Measurements from ENCODE around the gene VASH2.

The VASH2 gene

GRCh38 chr1:212944229-212944901 lies 6.0 kb upstream of the VASH2 start:
- Histone ChIP-seq H3K9me3 (no peaks in the 10 kb centered on the region), H3K4me3 (ENCODE audit: low read depth in 1 of 2, low read length in 1 of 2) (no peak overlapping the region), H3K36me3 (no peaks in the 10 kb centered on the region), H3K27ac (no peak overlapping the region), H3K27me3 (peaks cover 34% of the 10 kb centered on the region), H3K4me1 (ENCODE audit: control insufficient read depth in 1 of 2, insufficient read depth in 1 of 2, low read depth in 1 of 2, low read length in 1 of 2) (no peaks in the 10 kb centered on the region)
- TF ChIP-seq CTCF (IDR thresholded peaks at IDR 0.05): no peak

- H3K9me3 ChIP-seq: no peaks in the 10 kb centered on the region
- H3K4me3 ChIP-seq (ENCODE audit: low read depth in 1 of 2, low read length in 1 of 2): no peak overlapping the region
- no peak overlapping the region for H3K27ac ChIP-seq
- H3K36me3 ChIP-seq: no peaks in the 10 kb centered on the region
- TF ChIP-seq CTCF (IDR thresholded peaks at IDR 0.05): no peak
- H3K27me3 ChIP-seq: peaks cover 40% of the 10 kb centered on the region
- H3K4me1 ChIP-seq (ENCODE audit: control insufficient read depth in 1 of 2, insufficient read depth in 1 of 2, low read depth in 1 of 2, low read length in 1 of 2): peaks cover 1% of the 10 kb centered on the region in 2 experiments
Observed at GRCh38 chr1:212945056-212945455, 5.3 kb upstream of the VASH2 start.

- no peaks in the 10 kb centered on the region for H3K36me3 ChIP-seq
- no peak for TF ChIP-seq CTCF (IDR thresholded peaks at IDR 0.05)
- H3K4me1 ChIP-seq (ENCODE audit: control insufficient read depth in 1 of 2, insufficient read depth in 1 of 2, low read depth in 1 of 2, low read length in 1 of 2): peaks cover 5 to 7% of the 10 kb centered on the region in 2 experiments
- H3K27ac ChIP-seq: no peak overlapping the region
- peaks cover 46% of the 10 kb centered on the region for H3K27me3 ChIP-seq
- H3K9me3 ChIP-seq: no peaks in the 10 kb centered on the region
- no peak overlapping the region for H3K4me3 ChIP-seq (ENCODE audit: low read depth in 1 of 2, low read length in 1 of 2)
Observed at GRCh38 chr1:212945463-212946160, 4.7 kb upstream of the VASH2 start.

- no peak overlapping the region for H3K4me3 ChIP-seq (ENCODE audit: low read depth in 1 of 2, low read length in 1 of 2)
- no peaks in the 10 kb centered on the region for H3K36me3 ChIP-seq
- no peaks in the 10 kb centered on the region for H3K9me3 ChIP-seq
- peaks cover 12 to 18% of the 10 kb centered on the region in 2 experiments for H3K4me1 ChIP-seq (ENCODE audit: control insufficient read depth in 1 of 2, insufficient read depth in 1 of 2, low read depth in 1 of 2, low read length in 1 of 2)
- TF ChIP-seq CTCF (IDR thresholded peaks at IDR 0.05): no peak
- no peak overlapping the region for H3K27ac ChIP-seq
- H3K27me3 ChIP-seq: peaks cover 59% of the 10 kb centered on the region
Observed at GRCh38 chr1:212946872-212947271, 3.5 kb upstream of the VASH2 start.

- Histone ChIP-seq H3K9me3 (no peaks in the 10 kb centered on the region), H3K36me3 (no peaks in the 10 kb centered on the region), H3K4me3 (ENCODE audit: low read depth in 1 of 2, low read length in 1 of 2) (no peak overlapping the region), H3K4me1 (ENCODE audit: control insufficient read depth in 1 of 2, insufficient read depth in 1 of 2, low read depth in 1 of 2, low read length in 1 of 2) (peaks cover 12 to 18% of the 10 kb centered on the region in 2 experiments), H3K27ac (no peak overlapping the region), H3K27me3 (peaks cover 80% of the 10 kb centered on the region)
- no peak for TF ChIP-seq CTCF (IDR thresholded peaks at IDR 0.05)
Observed at GRCh38 chr1:212949771-212950170, 570 bp upstream of the VASH2 start.

Data from neutrophil (primary cell).